Stomach smooth muscle (tissue), 2 donors: Measurements from ENCODE around the gene PTPN22.

ENCODE experiments used
- H3K27ac ChIP-seq: one replicate; pipeline ENCODE4 v1.7.0; 2013; ENCODE audit warnings: mild to moderate bottlenecking, low read length, inconsistent platforms
- H3K27me3 ChIP-seq, 2 donors: one replicate each; pipeline ENCODE4 v1.7.0; 2013; ENCODE audit warnings: low read length in 2 of 2; ENCODE audit not compliant: insufficient read depth in 2 of 2, control insufficient read depth in 1 of 2
- H3K36me3 ChIP-seq, 2 donors: one replicate each; pipeline ENCODE4 v1.7.0; 2013; ENCODE audit warnings: low read length in 2 of 2; ENCODE audit not compliant: control insufficient read depth in 2 of 2, insufficient read depth in 2 of 2
- H3K4me1 ChIP-seq: one replicate; pipeline ENCODE4 v1.7.0; 2013; ENCODE audit warnings: low read length; ENCODE audit not compliant: control insufficient read depth, insufficient read depth
- H3K4me3 ChIP-seq, 2 donors: one replicate each; pipeline ENCODE4 v1.7.0; 2013; ENCODE audit warnings: low read length in 2 of 2
- H3K9ac ChIP-seq, 2 donors: one replicate each; pipeline ENCODE4 v1.7.0; 2013; ENCODE audit warnings: low read length in 2 of 2, mild to moderate bottlenecking in 1 of 2
- H3K9me3 ChIP-seq, 2 donors: one replicate each; pipeline ENCODE4 v1.7.0; 2013; ENCODE audit warnings: low read length in 2 of 2; ENCODE audit not compliant: control insufficient read depth in 2 of 2
- donor health status: healthy.
- donor health status: Pancreatic carcinoma.

Gene PTPN22

DNA sequence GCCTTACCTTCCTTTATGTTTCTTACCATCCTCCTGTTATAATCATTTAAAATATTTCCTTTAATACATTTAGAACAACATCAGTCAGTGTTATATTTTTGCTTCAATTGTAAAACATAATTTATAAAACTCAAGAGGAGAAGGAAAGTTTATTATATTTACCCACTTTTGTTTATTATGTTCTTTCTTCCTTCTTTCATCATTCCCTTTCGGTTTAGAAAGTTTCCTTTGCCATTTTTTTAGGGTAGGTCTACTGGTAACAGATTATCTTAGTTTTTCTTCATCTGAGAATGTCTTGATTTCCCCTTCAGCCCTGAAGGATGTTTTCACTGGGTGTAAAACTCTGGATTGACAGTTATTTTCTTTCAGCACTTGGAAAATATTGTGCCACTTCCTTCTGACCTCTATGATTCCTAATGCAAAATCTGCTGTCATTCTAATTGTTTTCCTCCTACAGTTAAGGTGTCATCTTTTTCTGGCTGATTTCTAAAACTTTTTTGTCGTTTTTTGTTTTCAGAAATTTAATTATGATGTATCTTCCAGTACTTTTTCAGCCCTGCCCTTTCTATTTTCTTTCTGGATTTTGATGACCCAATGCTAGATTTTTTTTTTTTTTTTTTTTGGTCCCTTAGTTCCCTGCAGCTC, 25.0 kb downstream of the PTPN22 start:
- Histone ChIP-seq H3K4me1 (no peaks in the 10 kb centered on the region), H3K9me3 (no peaks in the 10 kb centered on the region), H3K36me3 (no peaks in the 10 kb centered on the region), H3K27ac (no peak overlapping the region), H3K9ac (no peak overlapping the region), H3K27me3 (no peaks in the 10 kb centered on the region), H3K4me3 (no peak overlapping the region)

DNA sequence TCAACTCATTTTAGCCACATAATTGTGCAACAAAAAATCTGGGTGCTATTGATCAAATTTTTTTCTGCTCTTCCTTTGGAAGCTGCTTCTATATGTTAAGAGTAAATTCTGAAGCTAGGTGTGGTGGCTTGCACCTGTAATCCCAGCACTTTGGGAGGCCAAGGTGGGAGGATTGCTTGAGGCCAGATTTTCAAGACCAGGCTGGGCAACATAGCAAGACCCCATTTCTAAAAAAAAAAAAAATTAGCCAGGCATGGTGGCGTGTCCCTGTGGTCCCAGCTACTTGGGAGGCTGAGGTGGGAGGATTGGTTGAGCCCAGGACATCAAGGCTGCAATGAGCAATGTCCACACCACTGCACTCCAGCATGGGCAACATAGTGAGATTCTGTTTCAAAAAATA, 35.0 kb downstream of the PTPN22 start:
- H3K36me3 ChIP-seq, result no peaks in the 10 kb centered on the region
- no peak overlapping the region for H3K9ac ChIP-seq
- no peaks in the 10 kb centered on the region for H3K9me3 ChIP-seq
- H3K27me3 ChIP-seq, result no peaks in the 10 kb centered on the region
- no peak overlapping the region for H3K27ac ChIP-seq
- H3K4me3 ChIP-seq, result no peak overlapping the region
- H3K4me1 ChIP-seq, result no peaks in the 10 kb centered on the region

DNA sequence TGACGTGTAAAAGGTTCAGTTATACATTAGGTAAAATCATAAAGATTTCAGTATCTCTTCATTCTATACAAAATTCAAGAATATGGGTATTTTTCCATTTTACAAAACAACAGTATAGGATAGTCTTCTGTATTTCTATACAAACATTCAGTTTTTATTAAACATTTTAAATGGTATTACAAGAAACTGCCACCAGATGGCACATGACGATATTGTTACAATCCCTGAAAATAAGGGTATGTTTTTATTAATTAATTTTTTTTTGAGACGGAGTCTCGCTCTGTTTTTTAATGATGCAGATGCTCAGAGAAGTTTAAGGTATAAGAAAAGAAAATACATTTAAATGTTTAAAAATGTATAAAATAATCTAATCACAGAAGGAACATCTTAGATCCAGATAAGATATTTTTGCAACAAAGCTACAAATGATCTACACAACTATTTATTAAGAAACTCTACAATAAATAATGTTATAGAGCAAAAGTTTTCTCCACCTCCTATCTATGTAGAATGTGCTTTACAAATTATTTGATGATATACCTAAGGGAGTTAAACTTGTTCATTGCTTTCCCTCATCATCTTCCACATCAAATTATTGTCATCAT, 35.7 kb downstream of the PTPN22 start:
- no peak overlapping the region for H3K27ac ChIP-seq
- no peaks in the 10 kb centered on the region for H3K4me1 ChIP-seq

DNA sequence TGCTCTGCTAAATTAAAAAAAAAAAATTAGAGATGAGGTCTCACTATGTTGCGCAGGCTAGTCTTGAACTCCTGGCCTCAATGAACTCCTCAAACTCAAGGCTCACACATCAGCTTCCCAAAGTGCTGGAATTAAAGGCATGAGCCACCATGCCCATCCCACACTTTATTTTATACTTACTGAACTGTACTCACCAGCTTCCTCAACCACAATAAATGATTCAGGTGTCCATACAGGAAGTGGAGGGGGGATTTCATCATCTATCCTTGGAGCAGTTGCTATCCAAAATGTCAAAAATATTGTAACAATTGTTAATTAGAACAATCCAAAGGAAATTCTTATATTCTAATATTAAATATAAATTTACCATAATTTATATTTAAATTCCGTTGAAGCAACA, 36.8 kb downstream of the PTPN22 start:
- Histone ChIP-seq H3K9ac (no peak overlapping the region), H3K27ac (no peak overlapping the region), H3K4me3 (no peak overlapping the region)

More for the DNA sequence above, 35.7 kb downstream of the PTPN22 start:
- Histone ChIP-seq H3K4me3 (no peak overlapping the region), H3K9me3 (no peaks in the 10 kb centered on the region), H3K27me3 (no peaks in the 10 kb centered on the region), H3K9ac (no peak overlapping the region), H3K36me3 (no peaks in the 10 kb centered on the region)

DNA sequence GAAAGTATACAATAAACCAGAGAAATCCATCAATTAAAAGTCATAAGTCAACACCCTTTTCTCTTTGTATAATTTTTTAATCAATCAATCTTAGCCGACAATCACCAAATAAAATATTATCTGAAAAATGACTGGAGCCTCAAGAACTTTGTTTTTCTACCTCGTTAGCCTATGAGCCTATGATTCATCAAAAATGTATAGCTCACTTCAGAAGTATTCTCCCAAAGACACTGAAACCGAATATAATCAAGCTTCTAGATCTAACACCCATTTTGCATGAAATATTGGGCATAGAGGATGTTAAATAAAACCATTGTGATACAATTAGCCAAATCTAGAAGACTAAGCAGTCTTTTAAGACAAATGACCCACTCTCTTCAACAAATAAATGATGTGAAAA, 41.5 kb downstream of the PTPN22 start:
- H3K4me3 ChIP-seq, result no peak overlapping the region
- no peaks in the 10 kb centered on the region for H3K4me1 ChIP-seq
- H3K9me3 ChIP-seq, result no peaks in the 10 kb centered on the region
- no peak overlapping the region for H3K9ac ChIP-seq
- H3K27me3 ChIP-seq, result no peaks in the 10 kb centered on the region
- no peak overlapping the region for H3K27ac ChIP-seq
- H3K36me3 ChIP-seq, result no peaks in the 10 kb centered on the region

More for the DNA sequence above, 36.8 kb downstream of the PTPN22 start:
- Histone ChIP-seq H3K36me3 (no peaks in the 10 kb centered on the region), H3K27me3 (no peaks in the 10 kb centered on the region), H3K4me1 (no peaks in the 10 kb centered on the region), H3K9me3 (no peaks in the 10 kb centered on the region)

DNA sequence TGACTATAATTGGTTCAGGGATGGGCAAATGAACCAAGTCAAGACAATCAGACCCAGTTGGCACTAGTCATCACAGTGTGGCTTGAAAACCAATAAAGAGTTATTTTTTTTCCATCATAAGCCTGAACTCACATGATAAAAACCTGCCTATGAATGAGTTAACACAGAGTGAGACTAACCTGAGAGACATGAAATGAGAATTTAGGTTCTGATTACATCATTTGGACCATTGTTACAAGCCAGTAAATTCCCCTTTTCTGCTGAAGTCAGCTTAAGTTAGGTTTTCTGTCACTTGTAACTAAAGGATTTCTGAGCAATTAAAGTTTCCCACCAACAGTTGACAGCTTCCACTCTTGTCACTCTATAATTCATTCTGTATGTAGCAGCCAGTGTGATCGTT, 49.6 kb downstream of the PTPN22 start:
- Histone ChIP-seq H3K9ac (no peak overlapping the region), H3K27ac (no peak overlapping the region), H3K27me3 (no peaks in the 10 kb centered on the region), H3K36me3 (no peaks in the 10 kb centered on the region), H3K4me3 (no peak overlapping the region), H3K4me1 (no peaks in the 10 kb centered on the region), H3K9me3 (no peaks in the 10 kb centered on the region)

DNA sequence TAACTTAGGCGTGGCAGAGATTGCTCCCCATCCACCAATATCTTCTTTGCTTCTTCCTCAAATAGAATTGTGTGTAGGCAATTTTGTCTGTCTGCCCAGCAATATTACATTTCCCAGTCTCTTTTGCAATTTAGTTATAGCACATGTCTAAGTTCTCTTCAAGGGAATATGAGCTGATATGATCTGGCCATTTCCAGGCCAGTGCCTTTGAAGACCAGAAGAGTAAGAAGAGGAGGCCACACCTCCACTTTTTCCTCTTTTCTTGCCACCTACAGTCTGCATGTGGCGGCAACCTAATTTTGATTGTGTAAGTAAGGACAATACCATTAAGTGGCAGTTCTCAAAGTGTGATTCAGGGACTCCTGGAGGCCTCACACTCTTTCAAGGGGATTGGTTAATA, 52.9 kb downstream of the PTPN22 start:
- H3K36me3 ChIP-seq, result no peaks in the 10 kb centered on the region
- no peaks in the 10 kb centered on the region for H3K27me3 ChIP-seq
- no peaks in the 10 kb centered on the region for H3K9me3 ChIP-seq
- H3K9ac ChIP-seq, result no peak overlapping the region
- H3K27ac ChIP-seq, result no peak overlapping the region
- H3K4me1 ChIP-seq, result no peaks in the 10 kb centered on the region
- H3K4me3 ChIP-seq, result no peak overlapping the region

DNA sequence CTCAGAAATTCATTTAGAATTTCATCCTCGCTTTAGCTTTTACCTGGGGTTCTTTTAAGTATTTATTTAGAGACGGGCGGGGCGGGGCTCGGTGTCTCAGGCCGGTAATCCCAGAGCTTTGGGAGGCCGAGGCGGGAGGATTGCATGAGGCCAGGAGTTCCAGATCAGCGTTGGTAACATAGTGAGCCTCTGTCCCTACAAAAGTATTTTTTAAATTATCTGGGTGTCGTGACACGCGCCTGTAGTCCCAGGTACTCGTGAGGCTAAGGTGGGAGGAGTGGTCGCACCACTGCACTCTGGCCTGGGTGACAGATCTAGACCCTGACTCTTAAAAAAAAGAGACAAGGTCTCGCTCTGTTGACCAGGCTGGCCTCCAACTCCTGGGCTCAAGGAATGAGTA, 58.3 kb downstream of the PTPN22 start:
- Histone ChIP-seq H3K9ac (peak overlapping the region in 1 of 2 donors; percentile 81), H3K27ac (no peak overlapping the region), H3K4me1 (peaks cover 7% of the 10 kb centered on the region), H3K9me3 (no peaks in the 10 kb centered on the region), H3K4me3 (no peak overlapping the region), H3K36me3 (no peaks in the 10 kb centered on the region), H3K27me3 (no peaks in the 10 kb centered on the region)

DNA sequence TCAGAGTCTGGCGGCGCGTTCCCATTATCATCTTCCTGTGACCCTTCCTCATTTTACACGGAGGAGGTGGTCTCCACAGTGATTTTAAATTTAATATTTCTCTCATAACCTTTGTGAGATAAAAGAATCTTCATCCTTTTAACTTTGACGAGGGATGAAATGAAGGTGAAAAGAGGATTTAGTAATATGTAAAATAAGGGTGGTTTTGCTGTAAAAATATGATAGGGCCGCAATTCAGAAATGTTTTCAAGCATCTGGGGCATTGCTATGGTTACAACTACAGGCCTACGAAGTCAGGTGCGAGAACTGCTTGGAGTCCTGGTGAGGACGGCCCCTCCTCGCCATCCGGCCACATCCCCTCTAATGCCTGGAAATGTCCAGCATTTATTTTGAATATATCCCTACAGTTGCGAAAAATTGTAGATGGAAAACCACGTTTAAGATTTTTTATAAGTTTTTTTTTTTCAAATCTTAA, 58.8 kb downstream of the PTPN22 start:
- no peaks in the 10 kb centered on the region for H3K27me3 ChIP-seq
- H3K27ac ChIP-seq, result peak overlapping the region; percentile 79
- H3K36me3 ChIP-seq, result no peaks in the 10 kb centered on the region
- peaks cover 7% of the 10 kb centered on the region for H3K4me1 ChIP-seq
- peak overlapping the region; percentile 77 to 81 for H3K9ac ChIP-seq
- peak overlapping the region; percentile 67 to 99 for H3K4me3 ChIP-seq
- no peaks in the 10 kb centered on the region for H3K9me3 ChIP-seq

DNA sequence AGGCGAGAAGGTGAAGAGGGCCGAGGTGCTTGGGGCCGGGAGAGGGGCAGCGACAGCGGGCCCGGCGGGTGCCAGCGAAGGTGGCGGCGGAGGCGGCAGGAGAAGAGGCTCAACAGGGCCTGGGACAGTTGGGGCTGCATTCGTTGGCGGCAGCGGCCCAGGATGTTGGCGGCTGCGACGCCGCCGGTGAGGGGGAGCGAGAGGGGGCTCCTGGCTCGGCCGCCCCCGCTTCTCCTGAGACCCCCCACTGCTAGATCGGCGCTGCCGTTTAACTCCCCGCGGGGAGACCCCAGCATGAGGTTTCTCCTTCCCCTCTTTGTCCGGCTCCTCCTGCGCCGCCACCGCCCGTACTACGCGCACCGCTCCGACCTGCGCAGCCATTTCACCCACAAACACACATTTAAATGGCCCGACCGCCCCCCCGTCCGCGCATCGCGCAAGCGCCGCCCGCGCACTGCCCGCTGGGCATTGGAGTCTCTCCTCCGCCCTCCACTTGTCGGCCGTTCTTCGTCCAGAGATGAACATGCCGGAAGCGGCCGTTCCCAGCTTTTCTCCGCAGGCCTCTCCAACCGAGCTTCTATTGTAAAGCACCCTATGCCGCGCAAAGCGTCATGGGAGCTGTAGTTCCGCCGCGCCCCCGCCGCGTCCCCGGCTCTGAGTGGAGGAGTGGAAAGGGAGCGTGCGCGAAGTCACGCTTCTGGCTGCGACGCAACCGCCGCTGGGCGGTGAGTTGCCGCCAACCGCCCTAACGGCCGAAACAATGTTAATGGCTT, 59.4 kb downstream of the PTPN22 start, which contains the start of gene RSBN1:
RSBN1 (minus strand) TSS at position 589 of the 773 bp plus-strand sequence; CDS start at position 525, 64 bp downstream.
- H3K9me3 ChIP-seq, result no peaks in the 10 kb centered on the region
- H3K9ac ChIP-seq, result peak within 1 kb of the TSS; percentile 97 to 99
- peaks cover 7% of the 10 kb centered on the region for H3K4me1 ChIP-seq
- H3K27me3 ChIP-seq, result no peaks in the 10 kb centered on the region
- H3K36me3 ChIP-seq, result no peaks in the 10 kb centered on the region
- peak within 1 kb of the TSS; percentile 99 to 100 for H3K4me3 ChIP-seq
- H3K27ac ChIP-seq, result peak within 1 kb of the TSS; percentile 89
